IPS-11a (cell line): Measurements from ENCODE around the gene PAQR4.

Experiments
- H3K4me3 ChIP-seq: one replicate; pipeline ENCODE4 v1.5.1; 2013; ENCODE audit warnings: low read depth, low read length, control low read depth

The PAQR4 gene

GRCh38 chr16:2964475-2965336, 4.4 kb upstream of the PAQR4 start:
- H3K4me3 ChIP-seq, result peak overlapping the region; percentile 67

GRCh38 chr16:2966043-2966807, 2.9 kb upstream of the PAQR4 start:
- H3K4me3 ChIP-seq, result no peak overlapping the region

GRCh38 chr16:2966808-2967191, 2.3 kb upstream of the PAQR4 start:
- H3K4me3 ChIP-seq, result no peak overlapping the region

GRCh38 chr16:2967211-2967631, 1.9 kb upstream of the PAQR4 start:
- no peak overlapping the region for H3K4me3 ChIP-seq

- no peak overlapping the region for H3K4me3 ChIP-seq
These were observed 1.4 kb upstream of the PAQR4 start for GRCh38 chr16:2967721-2968161.

- peak overlapping the region; percentile 85 for H3K4me3 ChIP-seq
These were observed 795 bp upstream of the PAQR4 start for GRCh38 chr16:2968368-2968737.

GRCh38 chr16:2969545-2970521, 685 bp downstream of the PAQR4 start:
- peak overlapping the region; percentile 85 for H3K4me3 ChIP-seq

GRCh38 chr16:2970563-2970962, 1.4 kb downstream of the PAQR4 start:
- peak overlapping the region; percentile 85 for H3K4me3 ChIP-seq

GRCh38 chr16:2971134-2971984, 2.2 kb downstream of the PAQR4 start:
- no peak overlapping the region for H3K4me3 ChIP-seq

GRCh38 chr16:2971985-2972784, 3.0 kb downstream of the PAQR4 start:
- H3K4me3 ChIP-seq, result no peak overlapping the region

GRCh38 chr16:2973093-2973492, 3.9 kb downstream of the PAQR4 start:
- no peak overlapping the region for H3K4me3 ChIP-seq

- no peak overlapping the region for H3K4me3 ChIP-seq
These were observed 4.6 kb downstream of the PAQR4 start for GRCh38 chr16:2973605-2974318.

- no peak overlapping the region for H3K4me3 ChIP-seq
These were observed 5.3 kb downstream of the PAQR4 start for GRCh38 chr16:2974319-2975056.

- no peak overlapping the region for H3K4me3 ChIP-seq
These were observed 6.1 kb downstream of the PAQR4 start for GRCh38 chr16:2975161-2975795.

GRCh38 chr16:2976201-2976600, 7.1 kb downstream of the PAQR4 start:
- no peak overlapping the region for H3K4me3 ChIP-seq

- no peak overlapping the region for H3K4me3 ChIP-seq
These were observed 7.5 kb downstream of the PAQR4 start for GRCh38 chr16:2976673-2977072.

GRCh38 chr16:2977440-2977839, 8.3 kb downstream of the PAQR4 start:
- H3K4me3 ChIP-seq, result no peak overlapping the region
